ENCODE data around the gene DNAJB9. TPM values are rescaled to one million over a fixed set of nuclear protein-coding genes. Genes with fewer than 3 reads are reported as not detected.
"Not testable (repeated sequence)": the region's sequence is repeated elsewhere in the genome, so short reads cannot be mapped to it uniquely, and the experiment has no call there.

DNAJB9 gene
- total RNA-seq (2014; rRNA removed; shearing (Covaris generic)): 18.0 and 24.1 TPM in 2 replicates
- 5.9 and 7.6 TPM in 2 replicates for polyA plus RNA-seq (2014; cell fraction: nucleus; rRNA removed)

GRCh38 chr7:108569381-108570145 lies at the start of gene DNAJB9, which contains the start of gene THAP5:
TSS of gene DNAJB9 (plus strand) at chr7:108569874. CDS start at chr7:108571727, 1,853 bp downstream.
TSS of gene THAP5 (minus strand) at chr7:108569706. CDS start at chr7:108569569, 137 bp downstream.
- DNase-seq (ENCODE audit: extremely low read depth, low read depth): peak; percentile 100

GRCh38 chr7:108522780-108523179 lies 46.9 kb upstream of the DNAJB9 start:
- DNase-seq (ENCODE audit: extremely low read depth, low read depth): no peak

GRCh38 chr7:108525327-108525984 lies 44.2 kb upstream of the DNAJB9 start:
- peak; percentile 11 for DNase-seq (ENCODE audit: extremely low read depth, low read depth)

- peak; percentile 100 for DNase-seq (ENCODE audit: extremely low read depth, low read depth)
These were observed 43.5 kb upstream of the DNAJB9 start, which contains the start of gene PNPLA8 for GRCh38 chr7:108525985-108526767. TSS of gene PNPLA8 (minus strand) at chr7:108526135. CDS start at chr7:108515491, 10,644 bp downstream.

- DNase-seq (ENCODE audit: extremely low read depth, low read depth): no peak
These were observed 43.0 kb upstream of the DNAJB9 start for GRCh38 chr7:108526768-108527017.

GRCh38 chr7:108528183-108528712 lies 41.4 kb upstream of the DNAJB9 start:
- DNase-seq (ENCODE audit: extremely low read depth, low read depth): no peak

GRCh38 chr7:108529341-108529740 lies 40.3 kb upstream of the DNAJB9 start:
- no peak for DNase-seq (ENCODE audit: extremely low read depth, low read depth)

GRCh38 chr7:108533712-108534111 lies 36.0 kb upstream of the DNAJB9 start:
- DNase-seq (ENCODE audit: extremely low read depth, low read depth): no peak

- DNase-seq (ENCODE audit: extremely low read depth, low read depth): no peak
These were observed 34.4 kb upstream of the DNAJB9 start for GRCh38 chr7:108535257-108535656.

- DNase-seq (ENCODE audit: extremely low read depth, low read depth): no peak
These were observed 33.9 kb upstream of the DNAJB9 start for GRCh38 chr7:108535744-108536143.

- DNase-seq (ENCODE audit: extremely low read depth, low read depth): no peak
These were observed 32.4 kb upstream of the DNAJB9 start for GRCh38 chr7:108537229-108537628.

- DNase-seq (ENCODE audit: extremely low read depth, low read depth): not testable (repeated sequence)
These were observed 31.4 kb upstream of the DNAJB9 start for GRCh38 chr7:108538236-108538635.

- DNase-seq (ENCODE audit: extremely low read depth, low read depth): not testable (repeated sequence)
These were observed 31.0 kb upstream of the DNAJB9 start for GRCh38 chr7:108538685-108539084.

GRCh38 chr7:108541478-108541877 lies 28.2 kb upstream of the DNAJB9 start:
- DNase-seq (ENCODE audit: extremely low read depth, low read depth): no peak

- not testable (repeated sequence) for DNase-seq (ENCODE audit: extremely low read depth, low read depth)
These were observed 21.4 kb upstream of the DNAJB9 start for GRCh38 chr7:108548141-108548896.

GRCh38 chr7:108556665-108557064 lies 13.0 kb upstream of the DNAJB9 start:
- not testable (repeated sequence) for DNase-seq (ENCODE audit: extremely low read depth, low read depth)

GRCh38 chr7:108557191-108557590 lies 12.5 kb upstream of the DNAJB9 start:
- no peak for DNase-seq (ENCODE audit: extremely low read depth, low read depth)

GRCh38 chr7:108557617-108558016 lies 12.1 kb upstream of the DNAJB9 start:
- DNase-seq (ENCODE audit: extremely low read depth, low read depth): no peak

- DNase-seq (ENCODE audit: extremely low read depth, low read depth): no peak
These were observed 10.4 kb upstream of the DNAJB9 start for GRCh38 chr7:108559253-108559652.

- no peak for DNase-seq (ENCODE audit: extremely low read depth, low read depth)
These were observed 8.5 kb upstream of the DNAJB9 start for GRCh38 chr7:108561047-108561619.
